ENCODE data around the gene DYNC1H1.

- TF ChIP-seq POLR2A (IDR thresholded peaks at IDR 0.05) (no peak), CTCF (IDR thresholded peaks at IDR 0.05) (no peak)
These were observed 9.0 kb downstream of the DYNC1H1 start for GRCh38 chr14:101973356-101973755.
